Right atrium auricular region (tissue), 2 donors: ENCODE results near the gene ERC2. TPM values are rescaled to one million over a fixed set of nuclear protein-coding genes. Genes with fewer than 3 reads are reported as not detected.
"Not testable (repeated sequence)": the region's sequence is repeated elsewhere in the genome, so short reads cannot be mapped to it uniquely, and the experiment has no call there.

Experiments used
- DNase-seq: peaks from one replicate; pipeline ENCODE4 v3.0.0-alpha.2; 2019; ENCODE audit warnings: low spot score
- H3K27ac ChIP-seq, 2 donors: fragments of 200-600 bp; sonication (generic); 1 replicate in 1 of 2; 2 replicates in 1 of 2; pipeline ENCODE4 v1.5.1; 2016 to 2019
- H3K27me3 ChIP-seq, 2 donors: fragments of 200-600 bp; sonication (generic); one replicate each; pipeline versions ENCODE4 v1.5.1 to v1.6.0; 2017 to 2019
- H3K36me3 ChIP-seq: fragments of 200-600 bp; sonication (generic); one replicate; pipeline ENCODE4 v1.5.1; 2016
- H3K4me1 ChIP-seq, 2 donors: fragments of 200-600 bp; sonication (generic); one replicate each; pipeline versions ENCODE4 v1.5.1 to v1.6.0; 2017 to 2019
- H3K4me3 ChIP-seq, 2 donors: fragments of 200-600 bp; sonication (generic); 1 replicate in 1 of 2; 2 replicates in 1 of 2; pipeline ENCODE4 v1.5.1; 2017 to 2019; ENCODE audit warnings: mild to moderate bottlenecking in 1 of 2, moderate library complexity in 1 of 2
- H3K9me3 ChIP-seq, 2 donors: fragments of 200-600 bp; sonication (generic); one replicate each; pipeline ENCODE4 v1.5.1; 2019
- total RNA-seq, 2 donors: library from RNA; depleted of rRNA; stranded (reverse); fragments of >200 nt; gene quantifications; one replicate each; pipeline ENCODE4 v1.1.0, GENCODE V29; 2016
- TF ChIP-seq, protein P1 (sequence below), 2 donors: fragments of 200-600 bp; sonication (generic); IDR thresholded peaks; one replicate each; pipeline ENCODE4 v1.5.1; 2019; ENCODE audit warnings: antibody characterized with exemption in 2 of 2

The ERC2 gene
- total RNA-seq: 1 to 10 TPM; 2.9 to 4.0 TPM

DNA sequence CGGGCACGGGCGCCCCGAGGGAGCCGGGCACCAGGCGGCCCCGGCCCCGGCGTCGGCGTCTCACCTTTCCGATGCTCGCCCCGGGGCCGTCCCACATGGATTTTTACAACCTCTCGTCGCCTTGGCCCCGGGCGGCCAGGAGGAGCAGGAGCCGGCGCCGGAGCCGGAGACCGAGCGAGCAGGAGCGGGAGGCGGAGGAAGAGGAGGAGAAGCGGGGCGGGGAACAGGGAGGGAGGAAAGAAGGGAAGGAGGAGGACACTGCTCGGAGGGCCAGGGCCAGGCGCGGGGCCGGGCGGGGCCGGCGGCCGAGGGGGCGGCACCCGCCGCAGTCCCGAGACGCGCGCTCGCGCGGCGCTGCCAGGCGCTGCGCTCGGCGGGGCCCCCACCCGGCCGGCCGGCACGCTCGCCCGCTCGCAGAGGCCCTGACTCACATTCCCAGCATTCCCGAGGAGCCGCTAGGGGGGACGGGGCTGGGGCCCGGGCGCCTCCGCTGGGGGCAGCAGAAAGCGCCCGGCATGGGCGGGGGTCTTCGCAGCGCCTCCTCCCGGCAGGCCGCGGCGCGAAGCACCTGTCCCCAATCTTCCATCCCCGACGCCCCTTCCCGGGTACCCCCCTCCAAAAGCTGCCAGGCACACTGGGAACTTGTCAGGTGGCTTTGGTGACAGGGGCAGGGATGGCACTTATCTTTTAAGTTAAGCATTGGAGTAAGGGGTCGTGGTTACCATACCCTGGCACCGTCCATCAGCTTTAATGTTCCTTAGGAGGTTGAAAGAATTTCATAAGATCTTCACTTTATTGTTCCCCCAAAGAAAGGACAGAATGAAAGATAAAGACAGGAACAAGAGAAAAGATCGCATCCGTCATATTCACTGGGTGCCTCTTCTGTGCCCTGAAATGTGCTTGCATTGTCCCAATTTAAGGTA lies at the start of gene ERC2:
TSS of gene ERC2 (minus strand) at position 284 of the 923 bp plus-strand sequence.
- DNase-seq: no peak
- Histone ChIP-seq H3K4me3 (peak within 1 kb of the TSS; percentile 47 to 62), H3K27me3 (no peaks in the 10 kb centered on the region)

DNA sequence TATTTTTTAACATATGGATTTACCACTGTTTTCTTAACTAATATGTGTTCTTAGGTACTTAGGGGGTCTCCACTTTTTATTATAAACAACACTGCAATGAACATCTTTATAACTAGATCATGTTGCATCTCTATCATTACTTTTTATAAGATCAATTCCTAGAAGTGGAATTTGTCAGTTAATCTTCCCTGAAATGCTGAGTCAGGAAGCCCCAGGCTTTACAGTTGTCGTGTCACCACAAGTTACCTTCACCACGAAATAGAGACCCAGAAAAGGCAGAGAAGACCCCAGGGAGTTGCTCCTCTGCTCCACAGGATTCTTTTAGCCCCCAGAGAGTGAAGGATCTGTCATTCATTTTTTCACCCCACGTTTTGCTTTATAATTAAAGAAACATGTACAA lies 34.5 kb upstream of the ERC2 start:
- H3K27me3 ChIP-seq: no peaks in the 10 kb centered on the region
- no peaks in the 10 kb centered on the region for H3K36me3 ChIP-seq
- no peaks in the 10 kb centered on the region for H3K4me1 ChIP-seq
- no peaks in the 10 kb centered on the region for H3K9me3 ChIP-seq
- H3K4me3 ChIP-seq: no peak overlapping the region
- no peak for DNase-seq
- TF ChIP-seq, protein P1, sequence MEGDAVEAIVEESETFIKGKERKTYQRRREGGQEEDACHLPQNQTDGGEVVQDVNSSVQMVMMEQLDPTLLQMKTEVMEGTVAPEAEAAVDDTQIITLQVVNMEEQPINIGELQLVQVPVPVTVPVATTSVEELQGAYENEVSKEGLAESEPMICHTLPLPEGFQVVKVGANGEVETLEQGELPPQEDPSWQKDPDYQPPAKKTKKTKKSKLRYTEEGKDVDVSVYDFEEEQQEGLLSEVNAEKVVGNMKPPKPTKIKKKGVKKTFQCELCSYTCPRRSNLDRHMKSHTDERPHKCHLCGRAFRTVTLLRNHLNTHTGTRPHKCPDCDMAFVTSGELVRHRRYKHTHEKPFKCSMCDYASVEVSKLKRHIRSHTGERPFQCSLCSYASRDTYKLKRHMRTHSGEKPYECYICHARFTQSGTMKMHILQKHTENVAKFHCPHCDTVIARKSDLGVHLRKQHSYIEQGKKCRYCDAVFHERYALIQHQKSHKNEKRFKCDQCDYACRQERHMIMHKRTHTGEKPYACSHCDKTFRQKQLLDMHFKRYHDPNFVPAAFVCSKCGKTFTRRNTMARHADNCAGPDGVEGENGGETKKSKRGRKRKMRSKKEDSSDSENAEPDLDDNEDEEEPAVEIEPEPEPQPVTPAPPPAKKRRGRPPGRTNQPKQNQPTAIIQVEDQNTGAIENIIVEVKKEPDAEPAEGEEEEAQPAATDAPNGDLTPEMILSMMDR (IDR thresholded peaks at IDR 0.05): no peak
- H3K27ac ChIP-seq: no peak overlapping the region

More for the DNA sequence above, at the start of gene ERC2:
- Histone ChIP-seq H3K27ac (peak within 1 kb of the TSS in 1 of 2 donors; percentile 30), H3K36me3 (no peaks in the 10 kb centered on the region), H3K9me3 (no peaks in the 10 kb centered on the region), H3K4me1 (peaks cover 0 to 13% of the 10 kb centered on the region in 2 donors)
- TF ChIP-seq, protein P1 (IDR thresholded peaks at IDR 0.05): no peak

DNA sequence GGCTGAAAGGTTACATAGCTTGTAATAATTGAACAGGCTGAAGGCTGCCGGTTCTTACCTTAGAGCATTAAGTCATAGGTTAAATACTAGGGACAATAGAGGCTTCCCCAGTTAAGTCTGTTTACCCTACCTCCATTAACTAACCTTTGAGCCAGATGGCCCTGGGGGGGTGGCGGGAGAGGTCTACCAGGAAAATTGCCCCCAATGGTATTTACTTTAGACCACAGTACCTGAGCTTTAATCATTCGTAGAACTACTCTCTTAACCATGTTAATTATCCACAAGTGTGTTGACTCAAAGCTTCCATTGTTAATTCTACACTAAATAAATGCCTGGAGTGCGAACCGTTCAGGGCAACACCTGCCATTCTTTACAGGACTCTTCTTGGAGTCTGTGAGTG lies 28.1 kb upstream of the ERC2 start:
- not testable (repeated sequence) for H3K9me3 ChIP-seq, H3K4me1 ChIP-seq, H3K27me3 ChIP-seq, H3K36me3 ChIP-seq, H3K27ac ChIP-seq, H3K4me3 ChIP-seq, DNase-seq

DNA sequence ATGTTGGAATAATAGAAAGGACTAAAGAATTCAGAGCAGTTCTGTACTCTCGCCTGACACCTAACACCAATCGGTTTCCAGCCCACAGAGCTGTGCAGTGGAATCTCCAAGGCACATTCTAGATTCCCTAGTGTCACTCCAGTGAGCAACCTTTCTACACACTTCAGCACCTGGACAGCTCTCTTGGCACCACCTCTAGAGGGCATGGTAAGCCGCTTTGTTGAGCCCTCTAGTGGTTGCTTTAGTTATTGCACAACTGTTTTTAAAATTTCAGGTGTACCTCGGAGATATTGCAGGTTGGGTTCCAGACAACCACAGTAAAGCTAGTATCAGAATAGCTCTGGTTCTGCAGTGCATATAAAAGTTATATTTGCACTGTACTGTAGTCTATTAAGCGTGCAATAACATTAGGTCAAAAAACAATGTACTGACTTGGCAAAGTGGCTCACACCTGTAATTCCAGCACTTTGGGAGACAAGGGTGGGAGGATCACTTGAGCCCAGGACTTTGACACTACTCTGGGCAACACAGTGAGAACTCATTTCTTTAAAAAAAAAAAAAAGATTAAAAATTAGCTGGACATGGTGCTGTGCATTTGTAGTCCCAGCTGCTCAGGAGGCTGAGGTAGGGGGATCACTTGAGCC lies 26.5 kb upstream of the ERC2 start:
- Histone ChIP-seq H3K27ac (no peak overlapping the region), H3K4me3 (no peak overlapping the region), H3K9me3 (no peaks in the 10 kb centered on the region), H3K27me3 (no peaks in the 10 kb centered on the region), H3K36me3 (no peaks in the 10 kb centered on the region), H3K4me1 (no peaks in the 10 kb centered on the region)
- no peak for DNase-seq
- TF ChIP-seq, protein P1 (IDR thresholded peaks at IDR 0.05): peak; percentile 87 to 95

DNA sequence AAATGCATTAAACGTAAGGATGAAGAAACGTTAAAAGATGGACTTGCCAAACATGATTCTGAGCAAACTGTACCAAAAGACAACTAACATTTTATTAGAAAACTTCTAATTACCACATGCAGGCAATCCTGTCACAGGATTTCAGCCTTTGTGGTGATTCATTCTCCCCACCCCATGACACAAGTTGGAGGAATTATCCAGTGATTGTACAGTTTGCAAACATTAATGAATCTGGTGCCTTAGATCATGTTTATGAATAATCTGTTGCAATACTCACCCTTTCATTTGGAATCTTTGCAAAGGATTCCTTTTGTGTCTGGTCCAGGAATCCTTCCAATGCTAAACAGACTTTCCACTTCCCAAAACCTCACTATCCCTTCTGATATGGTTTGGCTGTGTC lies 23.3 kb upstream of the ERC2 start:
- TF ChIP-seq, protein P1 (IDR thresholded peaks at IDR 0.05): no peak
- Histone ChIP-seq H3K4me3 (no peak overlapping the region), H3K4me1 (no peaks in the 10 kb centered on the region), H3K27me3 (no peaks in the 10 kb centered on the region), H3K36me3 (no peaks in the 10 kb centered on the region), H3K27ac (no peak overlapping the region), H3K9me3 (no peaks in the 10 kb centered on the region)
- no peak for DNase-seq
